DMS53 treated with DMSO at 0.1 percent for 48 hours (cell line): Measurements from ENCODE around the gene LHX3.

ENCODE experiments used
- DNase-seq: peaks from one replicate; lab custom pipeline; 2025; ENCODE audit not compliant: unreplicated experiment; lab: John Stamatoyannopoulos, UW

LHX3 gene

DNA sequence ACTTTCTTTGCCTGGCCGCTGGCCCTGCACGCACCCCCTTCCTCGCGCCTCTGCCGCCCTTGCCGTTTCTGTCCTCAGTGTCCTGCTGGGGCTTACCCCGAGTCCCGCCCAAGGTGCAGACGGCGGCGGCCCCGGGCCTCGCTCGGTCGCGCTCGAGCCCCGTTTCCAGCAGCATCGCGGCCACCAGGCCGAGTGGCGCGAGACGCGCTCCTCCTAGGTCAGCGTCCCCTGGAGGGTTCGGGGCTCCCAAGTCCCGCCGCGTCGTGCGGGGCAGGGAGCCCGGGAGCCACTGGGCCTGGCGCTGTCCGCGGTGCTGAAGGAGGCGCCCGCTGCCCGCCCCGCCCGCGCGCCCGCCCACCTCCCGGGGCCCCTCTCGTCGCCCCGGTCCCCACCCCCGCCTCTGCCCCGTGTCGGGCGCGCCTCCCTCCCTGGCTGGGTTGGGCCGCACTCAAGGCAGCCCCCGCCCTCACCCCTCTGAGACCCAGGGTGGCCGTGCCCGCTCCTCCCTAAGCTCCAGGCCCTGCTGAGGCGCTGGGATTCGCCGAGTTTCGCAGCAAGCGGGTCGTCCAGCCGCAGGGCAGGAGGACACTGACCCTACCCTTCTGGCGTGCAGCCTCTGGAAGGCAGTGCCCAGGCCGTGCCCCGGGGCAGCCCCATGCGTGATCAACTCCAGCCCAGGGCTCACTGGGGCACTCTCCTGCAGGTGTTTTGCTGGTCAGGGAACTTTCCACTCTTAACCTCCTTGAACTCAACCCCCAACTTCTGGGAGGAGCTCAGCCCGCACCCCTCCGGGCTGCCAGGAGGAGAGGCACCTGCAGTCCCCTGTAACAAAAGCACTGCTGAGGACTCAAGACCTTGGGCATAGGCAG is at the start of gene LHX3:
LHX3 (minus strand) TSS at position 291 of the 869 bp plus-strand sequence; CDS start at position 175, 116 bp downstream.
- DNase-seq: no peak

DNA sequence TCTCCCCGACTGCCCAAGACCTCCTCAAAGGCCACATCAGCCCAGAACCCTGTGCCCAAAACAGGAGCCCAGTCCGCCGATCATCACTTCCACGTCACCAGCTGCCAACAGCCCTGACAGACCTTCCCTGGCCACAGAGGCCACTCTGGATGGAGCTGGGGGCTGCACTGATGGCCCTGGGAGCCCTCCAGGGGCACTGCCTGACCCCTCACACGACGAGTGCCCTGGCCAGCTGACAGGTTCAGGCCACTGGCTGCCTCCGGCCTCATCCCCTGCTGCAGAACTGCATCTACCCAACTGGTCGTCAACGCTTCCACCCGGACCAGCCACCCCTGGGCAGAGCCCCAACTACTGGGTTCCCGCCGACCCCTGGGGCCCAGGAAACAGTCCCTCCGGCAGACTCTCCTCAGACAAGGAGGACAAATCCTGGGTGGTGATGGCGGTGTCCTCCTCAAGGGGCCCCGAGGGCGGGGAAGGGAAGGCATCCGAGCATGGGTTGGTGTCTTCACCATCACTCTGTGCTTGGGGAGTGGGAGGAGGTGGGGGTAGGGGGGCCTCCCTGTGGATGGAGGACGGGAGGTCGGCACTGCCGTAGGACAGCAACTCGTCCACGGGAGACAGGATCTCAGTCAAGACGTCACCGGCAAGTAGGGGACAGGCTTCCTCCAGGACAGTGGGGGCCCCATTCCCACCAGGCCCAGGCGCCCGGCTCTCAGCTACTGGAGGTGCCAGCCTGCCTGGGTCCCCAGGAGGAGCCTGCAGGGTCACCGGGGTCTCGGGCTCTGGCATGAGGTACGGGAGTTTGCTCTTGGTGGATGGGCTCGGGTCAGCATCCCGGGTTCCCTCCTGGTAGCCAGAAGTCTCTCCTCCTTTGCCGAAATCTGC is 48.6 kb upstream of the LHX3 start:
- no peak for DNase-seq

DNA sequence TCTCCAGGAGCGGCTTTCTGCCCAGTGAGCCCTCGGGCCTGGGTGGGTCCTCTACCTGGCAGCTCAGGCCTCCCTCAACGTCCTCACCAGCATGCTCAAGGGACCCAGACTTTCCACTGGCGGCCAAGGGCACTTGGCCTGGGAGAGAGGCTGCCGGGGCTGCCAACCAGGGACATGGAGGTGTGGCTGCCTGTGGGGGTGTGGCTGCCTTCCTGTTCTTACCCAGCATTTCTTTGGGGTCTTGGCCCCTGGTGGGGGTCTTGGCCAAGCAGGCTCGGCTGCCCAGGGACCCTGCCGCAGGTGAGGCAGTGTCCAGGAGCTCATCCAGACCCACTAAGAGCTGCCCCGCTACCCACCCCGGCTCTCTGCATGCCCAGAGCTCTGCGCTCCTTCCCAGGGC is 47.9 kb upstream of the LHX3 start:
- DNase-seq: no peak

DNA sequence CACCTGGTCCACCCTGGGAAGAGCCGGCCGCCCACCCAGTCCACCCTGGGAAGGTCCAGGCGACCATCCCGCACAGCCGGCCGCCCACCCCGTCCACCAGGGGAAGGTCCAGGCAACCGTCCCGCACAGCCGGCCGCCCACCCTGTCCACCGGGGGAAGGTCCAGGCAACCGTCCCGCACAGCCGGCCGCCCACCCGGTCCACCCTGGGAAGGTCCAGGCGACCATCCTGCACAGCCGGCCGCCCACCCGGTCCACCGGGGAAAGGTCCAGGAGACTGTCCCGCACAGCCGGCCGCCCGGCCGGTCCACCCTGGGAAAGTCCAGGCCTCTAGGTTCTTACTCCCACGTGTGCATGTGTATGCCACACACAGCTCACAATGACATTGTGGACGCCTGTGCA is 47.4 kb upstream of the LHX3 start:
- no peak for DNase-seq

DNA sequence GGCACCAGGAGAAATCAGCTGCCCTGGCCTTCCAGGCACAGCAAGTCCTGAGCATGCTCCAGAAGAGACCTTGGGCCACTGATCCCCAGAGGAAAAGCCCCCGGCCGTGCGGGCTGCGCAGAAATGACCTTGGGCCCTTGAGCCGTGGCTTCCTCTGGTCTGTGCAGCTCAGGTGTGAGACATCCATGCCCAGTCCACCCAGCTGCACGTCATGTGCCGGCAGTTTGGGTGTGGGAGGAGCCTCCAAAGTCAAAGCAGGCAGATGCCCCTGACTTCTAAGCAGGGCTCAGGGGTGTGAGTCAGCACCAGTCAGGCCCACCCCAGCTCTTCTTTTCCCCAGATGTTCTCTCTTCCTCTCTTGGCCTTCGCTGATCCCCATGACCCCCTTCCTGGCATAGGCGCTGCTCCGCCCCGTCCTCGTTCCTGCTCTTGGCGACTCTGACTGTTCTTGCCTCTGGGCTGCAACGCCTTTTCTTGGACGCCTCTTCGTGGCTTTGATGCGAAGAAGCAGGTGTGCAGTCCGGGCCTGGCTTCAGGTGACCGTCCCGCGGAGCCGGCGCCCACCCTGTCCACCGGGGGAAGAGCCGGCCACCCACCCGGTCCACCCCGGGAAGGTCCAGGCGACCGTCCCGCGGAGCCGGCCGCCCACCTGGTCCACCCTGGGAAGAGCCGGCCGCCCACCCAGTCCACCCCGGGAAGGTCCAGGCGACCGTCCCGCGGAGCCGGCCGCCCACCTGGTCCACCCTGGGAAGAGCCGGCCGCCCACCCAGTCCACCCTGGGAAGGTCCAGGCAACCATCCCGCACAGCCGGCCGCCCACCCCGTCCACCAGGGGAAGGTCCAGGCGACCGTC is 46.6 kb upstream of the LHX3 start:
- DNase-seq: no peak

DNA sequence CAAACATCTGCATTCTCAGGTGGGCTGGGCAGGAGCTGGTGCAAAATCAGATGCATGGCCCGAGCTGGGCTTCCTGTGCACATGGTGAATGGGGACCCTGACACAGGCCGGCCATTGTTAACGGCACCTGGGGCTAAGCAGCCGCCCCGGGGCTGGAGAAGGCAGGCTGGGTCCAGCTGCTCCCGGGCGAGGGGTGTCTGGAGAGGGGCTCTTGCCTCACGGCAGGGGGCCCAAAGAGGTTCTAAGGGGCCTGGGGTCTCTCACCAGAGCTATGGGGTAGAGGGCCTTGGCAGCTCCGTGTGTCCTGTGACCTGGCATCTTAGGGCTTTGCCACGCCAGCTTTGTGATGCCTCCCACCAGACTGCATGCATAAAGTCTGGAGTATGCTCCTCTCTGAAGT is 45.7 kb upstream of the LHX3 start:
- DNase-seq: no peak

DNA sequence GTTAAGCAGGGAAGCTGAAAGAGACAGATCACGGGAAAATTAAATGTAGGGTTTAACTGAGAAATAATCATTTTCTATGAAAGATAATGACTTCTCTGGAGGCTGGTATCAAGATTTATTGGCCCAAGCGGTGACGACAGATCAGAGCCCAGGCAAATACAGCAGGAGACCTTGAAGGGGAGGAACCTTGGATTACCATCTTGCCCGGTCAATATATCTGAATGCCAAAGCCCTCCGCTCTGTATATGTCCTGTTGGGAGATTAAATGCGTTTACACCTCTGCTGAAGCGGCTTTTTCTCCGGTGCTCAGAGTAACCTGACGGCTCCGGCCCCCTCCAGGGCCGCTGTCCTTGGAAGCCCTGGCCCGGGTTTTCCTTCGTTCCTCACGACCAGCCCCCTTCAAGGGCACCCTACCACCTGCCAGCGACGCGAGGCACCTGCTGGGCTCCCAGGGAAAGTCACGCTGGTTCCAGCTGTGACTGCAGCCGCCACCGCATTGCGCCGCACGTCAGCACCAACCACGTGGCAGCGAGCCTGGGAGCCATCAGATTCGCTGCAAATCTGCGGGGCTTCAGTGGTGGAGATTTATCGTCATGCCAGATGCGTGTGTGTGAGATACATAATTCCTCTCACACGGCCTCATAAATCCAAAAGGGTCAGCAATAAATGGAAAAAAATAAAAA is 45.1 kb upstream of the LHX3 start:
- peak; percentile 37 for DNase-seq

DNA sequence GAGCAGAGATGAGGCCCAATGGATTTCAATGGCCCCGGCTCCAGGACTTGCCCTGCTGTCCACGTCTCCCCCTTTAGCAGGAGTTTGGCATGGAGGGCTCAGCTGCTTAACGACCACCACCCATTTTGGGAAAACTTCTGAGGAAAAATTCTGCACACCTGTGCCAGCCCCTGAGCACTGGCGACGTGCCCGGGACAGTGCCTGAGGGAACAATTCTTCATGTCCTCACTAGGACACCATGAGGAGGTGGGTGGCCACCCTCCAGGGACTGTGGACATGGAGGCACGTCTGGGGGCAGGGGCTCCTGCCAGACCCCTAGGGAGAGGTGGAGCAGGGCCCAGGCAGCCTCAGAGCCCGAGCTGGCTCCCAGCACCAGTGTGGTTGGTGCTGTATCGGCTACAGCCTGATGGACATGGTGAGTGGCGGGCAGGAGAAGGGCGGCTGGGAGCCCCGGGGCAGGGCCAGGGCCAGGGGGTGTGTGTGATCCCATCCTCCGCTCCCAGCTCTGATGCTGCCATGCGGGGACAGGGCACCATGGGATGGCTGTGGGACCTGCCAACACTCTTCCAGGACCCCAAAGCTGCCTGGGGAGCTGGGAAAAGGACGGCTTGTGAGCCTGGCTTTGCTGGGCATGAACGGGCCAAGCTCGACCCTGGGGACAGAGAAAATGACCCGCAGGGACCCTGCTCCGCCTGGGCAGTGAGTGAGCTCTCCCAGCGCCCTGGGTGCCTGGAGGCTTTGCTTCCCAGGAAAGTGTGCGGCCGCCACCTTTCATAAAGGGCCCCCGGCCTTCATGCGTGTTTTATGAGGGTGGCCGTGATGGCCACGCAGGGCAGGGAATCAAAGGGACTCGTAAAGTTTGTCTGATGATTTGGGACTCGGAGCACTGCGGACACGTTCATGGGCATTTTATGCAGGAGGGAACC is 44.3 kb upstream of the LHX3 start:
- no peak for DNase-seq

DNA sequence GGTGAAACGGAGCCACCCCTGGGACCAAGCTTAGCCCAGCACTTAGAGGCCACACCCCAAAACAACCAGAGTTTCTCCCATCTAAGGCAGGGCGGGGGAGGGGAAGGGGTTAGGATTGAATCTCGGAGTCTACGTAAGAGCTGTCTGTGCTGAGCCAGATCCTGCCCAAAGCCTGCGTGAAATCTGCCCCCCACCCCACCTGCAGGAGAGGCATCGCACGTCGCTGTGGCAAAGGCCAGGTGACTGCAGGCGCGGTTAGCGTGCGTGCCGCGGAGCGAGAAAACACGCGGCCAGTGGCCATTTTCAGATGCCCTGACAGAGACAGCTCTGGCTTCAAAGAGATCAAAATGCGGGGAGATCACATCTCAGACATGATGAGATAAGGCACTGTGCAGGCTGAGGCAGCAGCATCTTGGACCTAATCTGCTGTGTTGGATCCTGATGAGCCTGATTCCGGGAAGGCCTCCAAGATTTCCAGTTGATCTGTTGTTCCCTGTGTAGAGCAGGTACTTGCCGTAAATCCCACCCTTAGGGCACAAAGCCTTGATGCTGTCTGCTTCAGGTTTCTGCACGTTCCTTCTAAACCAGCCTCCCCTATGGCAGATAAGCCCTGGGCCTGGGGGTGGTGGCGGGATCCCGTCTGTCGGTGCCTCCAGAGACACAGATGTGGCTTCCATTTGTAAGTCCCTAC is 43.2 kb upstream of the LHX3 start:
- DNase-seq: no peak

DNA sequence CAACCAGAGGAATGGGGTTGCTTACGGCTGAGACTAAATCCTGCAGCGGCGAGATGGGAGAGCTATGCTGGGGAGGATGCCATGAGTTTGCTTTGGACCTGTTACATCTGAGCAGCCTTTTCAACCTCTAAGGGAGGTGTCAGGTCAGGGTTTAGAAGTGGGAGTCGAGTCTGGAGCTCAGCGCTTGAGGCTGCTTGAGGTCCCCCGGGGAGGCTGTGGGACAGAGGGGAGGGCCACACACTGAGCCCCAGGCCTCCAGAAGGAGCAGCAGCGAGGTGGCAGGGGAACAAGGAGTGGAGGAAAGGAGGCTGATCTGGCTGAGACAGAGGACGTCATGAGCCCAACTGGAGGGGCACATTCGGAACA is 42.6 kb upstream of the LHX3 start:
- DNase-seq: no peak

DNA sequence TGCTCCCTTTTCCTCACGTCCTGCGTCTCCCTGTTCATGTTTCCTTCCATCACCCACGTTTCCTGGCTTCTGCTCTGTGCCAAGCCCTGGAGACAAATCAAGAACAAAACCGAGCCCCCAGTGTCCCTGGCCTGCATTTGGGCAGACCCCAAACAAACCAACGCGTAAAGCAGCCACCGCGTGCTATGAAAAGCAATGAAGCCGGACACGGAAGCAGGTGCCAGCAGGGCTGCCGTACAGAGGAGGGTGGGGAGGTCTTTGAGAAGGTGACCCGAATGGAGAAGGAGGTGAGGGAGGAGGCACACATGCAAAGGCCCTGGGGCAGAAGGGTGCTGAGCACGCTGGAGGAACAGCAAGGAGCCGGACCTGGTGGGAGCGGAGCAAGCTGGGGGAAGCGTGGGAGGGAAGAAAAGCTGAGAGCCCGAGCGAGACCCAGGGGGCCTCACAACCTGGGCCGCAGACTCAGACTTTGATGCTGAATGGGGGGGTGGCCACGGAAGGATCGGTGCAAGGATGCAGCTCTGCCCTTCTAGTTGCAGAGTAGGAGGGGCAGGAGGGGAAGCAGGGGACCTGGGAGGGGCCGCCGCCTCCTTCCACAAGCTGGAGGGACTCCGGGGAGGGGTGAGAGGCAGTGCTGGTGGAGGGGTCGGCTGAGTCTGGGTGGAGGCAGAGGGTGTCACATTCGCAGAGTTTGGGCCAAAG is 42.1 kb upstream of the LHX3 start:
- no peak for DNase-seq

DNA sequence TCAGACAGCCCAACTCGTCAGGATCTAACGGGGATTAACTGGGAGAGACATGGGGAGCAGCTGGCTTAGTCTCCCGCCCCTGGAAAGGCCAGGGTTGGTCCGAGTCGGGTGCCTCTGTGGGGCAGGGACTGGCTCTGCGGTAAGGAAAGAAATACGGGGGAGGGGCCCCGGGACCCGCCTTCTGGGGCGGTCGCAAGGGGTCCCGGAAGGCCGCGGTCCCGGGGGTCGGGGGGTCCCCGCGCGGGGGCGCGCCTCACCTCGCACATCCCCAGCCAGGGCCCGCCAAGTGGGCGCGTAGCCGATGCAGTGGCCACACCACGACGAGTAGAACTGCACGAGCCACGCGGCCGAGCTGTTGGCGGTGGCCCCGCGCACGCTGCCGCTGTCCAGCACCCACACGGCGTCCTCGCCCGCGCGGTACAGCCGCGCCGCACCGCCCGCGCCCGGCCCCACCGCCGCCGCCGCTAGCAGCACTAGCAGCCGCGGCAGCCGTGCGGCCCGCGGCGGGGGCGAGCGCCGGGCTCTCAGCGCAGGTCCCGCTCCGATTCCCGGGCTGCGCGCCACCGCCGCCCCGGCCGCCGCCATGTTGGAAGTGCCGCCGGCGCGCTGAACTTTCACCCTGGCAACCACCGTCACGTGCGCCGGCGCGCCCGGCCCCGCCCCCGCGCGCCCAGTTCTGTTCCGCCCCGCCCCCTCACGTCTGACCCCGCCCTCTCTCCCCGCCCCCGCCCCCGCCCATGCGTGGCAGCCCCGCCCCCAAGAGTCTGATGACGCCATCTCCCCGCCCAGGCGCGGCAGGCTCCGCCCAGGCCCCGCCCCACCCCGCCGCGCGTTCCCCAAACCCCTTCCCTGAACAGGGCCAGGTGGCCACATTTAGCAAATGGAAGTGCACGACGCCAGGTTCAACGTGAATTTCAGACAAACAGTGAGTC is 40.6 kb upstream of the LHX3 start, which contains the start of gene QSOX2:
QSOX2 (minus strand) TSS at position 594 of the 932 bp plus-strand sequence; CDS start at position 585, 9 bp downstream.
- peak; percentile 73 for DNase-seq

DNA sequence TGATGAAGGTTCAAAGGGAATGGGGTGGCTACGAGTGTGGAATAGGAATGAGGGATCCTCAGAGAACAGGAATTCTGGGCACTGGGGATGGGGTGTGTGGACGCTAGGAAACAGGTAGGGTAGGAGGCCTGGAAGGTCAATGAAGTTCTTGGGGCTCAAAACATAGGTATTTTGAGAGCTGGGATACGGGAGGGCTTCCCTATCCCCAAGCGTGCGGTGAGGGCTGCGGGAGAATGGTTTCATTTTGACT is 40.0 kb upstream of the LHX3 start:
- DNase-seq: no peak

DNA sequence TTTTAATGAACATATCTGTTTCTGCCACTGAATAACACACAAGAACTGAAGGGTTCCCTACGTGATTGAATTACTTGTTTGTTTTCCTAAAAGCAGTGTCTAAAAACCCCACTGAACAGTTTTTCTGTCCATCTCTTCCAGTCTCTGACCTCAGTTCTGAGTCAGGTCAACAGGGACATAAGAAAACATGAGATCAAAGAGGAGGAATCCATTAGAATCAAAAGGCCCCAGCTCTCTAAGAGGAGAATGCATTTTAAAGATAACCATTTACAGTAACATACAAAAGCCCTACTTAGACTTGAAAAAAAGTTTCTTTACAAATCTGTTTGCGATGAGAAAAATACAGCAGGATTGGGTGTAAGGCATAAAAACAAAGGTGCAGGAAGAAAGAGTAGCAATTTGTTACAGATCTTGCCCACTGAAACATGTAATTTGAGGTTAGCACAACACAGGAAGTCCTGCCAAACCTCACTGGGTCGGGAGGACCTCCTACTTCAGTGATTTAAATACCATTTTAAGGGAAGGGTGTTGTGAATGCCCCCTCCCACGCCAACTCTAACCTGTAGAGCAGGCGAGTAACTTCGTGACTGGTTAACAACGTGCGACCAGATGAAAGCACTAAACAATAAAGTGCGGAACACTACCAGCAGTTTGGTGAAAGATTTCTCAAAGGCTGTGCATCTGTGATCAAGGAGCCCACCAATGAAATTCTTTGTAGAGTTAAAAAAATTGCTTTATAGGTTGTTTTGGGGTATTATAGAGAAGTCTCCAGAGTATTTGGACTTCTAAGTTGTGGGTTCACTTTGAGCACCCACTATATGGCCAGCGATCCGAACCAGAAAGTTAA is 39.4 kb upstream of the LHX3 start:
- no peak for DNase-seq

DNA sequence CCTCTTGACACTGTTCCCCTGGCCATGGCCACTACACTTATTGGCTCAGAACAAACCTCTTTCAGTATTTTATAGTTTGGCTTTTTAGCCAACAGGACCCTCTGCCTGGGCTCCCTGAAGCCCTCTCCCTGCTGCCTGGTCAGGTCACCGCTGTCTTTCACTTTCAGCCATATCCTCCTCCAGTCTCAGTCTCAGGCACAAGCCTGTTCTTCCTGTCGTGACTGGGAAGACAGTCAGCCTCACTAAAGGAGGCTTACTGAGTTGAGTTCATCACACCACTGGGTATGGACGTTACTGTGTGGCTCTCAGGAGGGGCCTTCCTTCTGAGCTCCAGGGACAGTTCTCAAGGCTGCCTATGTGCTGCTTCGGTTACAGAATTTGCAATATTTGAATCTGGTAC is 38.7 kb upstream of the LHX3 start:
- no peak for DNase-seq

DNA sequence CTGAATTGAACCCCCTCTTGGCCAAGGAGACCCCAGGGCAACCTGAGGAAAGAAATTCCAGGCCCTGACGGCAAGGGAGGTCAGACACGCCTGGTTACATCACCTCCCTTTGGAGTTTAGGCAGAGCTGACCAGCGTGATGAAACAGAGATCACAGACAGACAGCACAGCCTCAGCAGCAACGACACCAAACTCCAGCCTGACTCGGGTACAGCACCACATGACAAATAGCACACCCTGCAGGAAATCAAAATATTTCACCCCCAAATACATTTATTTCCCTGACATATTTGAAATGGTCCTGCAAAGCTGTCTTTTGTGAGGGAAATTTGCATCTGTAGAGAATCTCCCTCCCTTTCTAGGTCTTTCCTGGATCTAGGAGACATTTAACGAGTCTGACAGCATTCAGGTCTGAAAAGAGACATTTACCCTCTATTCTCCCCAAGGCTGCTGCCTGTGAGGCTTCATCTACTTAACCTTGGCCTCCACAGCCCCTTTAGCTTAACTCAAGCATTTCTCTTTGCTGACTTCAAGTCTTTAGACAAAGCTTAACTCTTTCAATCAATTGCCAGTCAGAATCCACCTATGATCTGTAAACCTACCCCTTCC is 38.1 kb upstream of the LHX3 start:
- DNase-seq: no peak
